Measurements from ENCODE around the gene AZIN2.

AZIN2 gene

DNA sequence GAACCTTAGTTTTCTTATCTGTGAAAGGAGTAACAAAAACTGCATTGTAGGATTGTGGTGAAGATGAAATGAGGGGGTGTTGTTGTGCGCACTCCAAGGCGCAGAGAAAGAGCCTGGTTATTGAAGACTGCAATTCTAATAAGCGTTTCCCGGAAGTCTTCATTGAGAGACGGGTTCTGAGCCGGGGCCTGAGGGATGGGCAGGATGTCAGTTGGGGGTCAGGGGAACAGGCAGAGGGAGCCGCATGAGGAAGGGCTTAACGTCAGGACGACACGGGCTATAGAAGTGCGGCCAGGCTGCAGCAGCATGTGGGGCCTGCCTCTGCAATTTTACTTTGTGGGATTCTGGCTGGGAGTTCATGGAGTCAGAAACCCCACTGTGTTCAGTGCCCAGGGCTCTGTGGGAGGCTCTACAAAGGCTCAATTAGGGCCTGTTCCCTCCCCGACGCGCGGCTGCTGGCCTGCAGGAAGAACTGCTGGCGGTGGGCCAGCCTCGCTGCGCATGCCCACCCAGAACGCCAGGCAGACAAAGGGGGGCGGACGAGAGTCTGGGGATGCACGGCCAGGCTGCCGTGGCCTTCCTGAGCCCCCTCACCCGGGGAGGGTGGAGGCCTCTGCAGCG lies 80.2 kb downstream of the AZIN2 start:
- ChIA-PET POLR2A (no interaction called here), CTCF (interaction anchor here (1.1 to 4.0 kb wide), 4 partner anchors 12 to 34 kb away, joined by 3 to 17 read pairs (median 4); no protein-coding TSS in a partner anchor)
- no peak overlapping the region for H3K4me3 ChIP-seq (ENCODE audit: low read depth, low read length)
- TF ChIP-seq CTCF (IDR thresholded peaks at IDR 0.05; ENCODE audit: insufficient read depth, low read length, missing control alignments), result no peak
- DNase-seq (ENCODE audit: low read depth, low spot score), result no peak

DNA sequence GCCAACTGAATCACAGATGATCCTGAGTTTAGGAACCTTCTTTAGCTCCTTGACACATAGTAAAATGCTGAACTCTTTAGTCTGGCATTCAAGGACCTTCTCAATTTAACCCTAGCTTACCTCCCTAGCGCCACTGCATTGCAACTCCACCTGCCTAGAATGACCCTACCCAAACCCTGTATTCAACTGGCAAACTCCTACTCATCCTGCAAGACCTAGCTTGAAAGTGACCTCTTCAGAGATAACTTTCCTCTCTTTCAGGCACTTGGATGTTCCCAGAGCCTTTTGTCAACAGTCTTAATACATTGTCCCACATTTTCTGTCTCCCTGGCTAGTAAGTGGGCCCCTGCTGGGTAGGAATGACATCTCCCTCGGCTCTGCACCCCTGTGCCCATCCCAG lies 81.2 kb downstream of the AZIN2 start:
- POLR2A ChIA-PET, result no interaction called here
- no peak overlapping the region for H3K4me3 ChIP-seq (ENCODE audit: low read depth, low read length)
- TF ChIP-seq CTCF (IDR thresholded peaks at IDR 0.05; ENCODE audit: insufficient read depth, low read length, missing control alignments), result no peak
- CTCF ChIA-PET, result interaction anchor here (0.6 to 4.0 kb wide), 3 partner anchors 11 to 35 kb away, joined by 3 to 17 read pairs (median 5); no protein-coding TSS in a partner anchor
- DNase-seq (ENCODE audit: low read depth, low spot score), result no peak

GRCh38 chr1:33163621-33164519 lies 82.9 kb downstream of the AZIN2 start:
- CTCF ChIA-PET, result interaction anchor here (1.0 to 1.3 kb wide), 2 partner anchors 23 to 37 kb away, joined by 3 read pairs; no protein-coding TSS in a partner anchor
- TF ChIP-seq CTCF (IDR thresholded peaks at IDR 0.05; ENCODE audit: insufficient read depth, low read length, missing control alignments), result no peak
- DNase-seq (ENCODE audit: low read depth, low spot score), result no peak
- POLR2A ChIA-PET, result no interaction called here
- H3K4me3 ChIP-seq (ENCODE audit: low read depth, low read length), result no peak overlapping the region

- ChIA-PET CTCF (no interaction called here), POLR2A (no interaction called here)
- H3K4me3 ChIP-seq (ENCODE audit: low read depth, low read length), result no peak overlapping the region
- TF ChIP-seq CTCF (IDR thresholded peaks at IDR 0.05; ENCODE audit: insufficient read depth, low read length, missing control alignments), result no peak
- DNase-seq (ENCODE audit: low read depth, low spot score), result no peak
Observed at GRCh38 chr1:33165209-33165608, 84.3 kb downstream of the AZIN2 start.

GRCh38 chr1:33165809-33166208 lies 84.9 kb downstream of the AZIN2 start:
- no peak for TF ChIP-seq CTCF (IDR thresholded peaks at IDR 0.05; ENCODE audit: insufficient read depth, low read length, missing control alignments)
- H3K4me3 ChIP-seq (ENCODE audit: low read depth, low read length), result no peak overlapping the region
- DNase-seq (ENCODE audit: low read depth, low spot score), result no peak
- POLR2A ChIA-PET, result no interaction called here
- CTCF ChIA-PET, result interaction anchor here (1.9 kb wide), 1 partner anchor 39 kb away, joined by 6 read pairs; no protein-coding TSS in a partner anchor

Data from AG04449 (cell line).